A549 (cell line): ENCODE measurements around the gene ARL5C.

Experiments used
- CTCF ChIP-seq: fragments of >200 bp; sonication (Bioruptor Twin); formaldehyde crosslinking; IDR thresholded peaks from 3 replicates; pipeline ENCODE4 v1.5.1; 2016
- EHF ChIP-seq: fragments of 250-450 bp; sonication (Bioruptor Pico); IDR thresholded peaks from 2 replicates; pipeline ENCODE4 v1.5.0; 2020; ENCODE audit warnings: mild to moderate bottlenecking
- EP300 ChIP-seq, 2 experiments: fragments of >200 bp; sonication (Bioruptor Twin); formaldehyde crosslinking; IDR thresholded peaks; 2 replicates in 1 of 2; 3 replicates in 1 of 2; pipeline ENCODE4 v1.6.1; 2016 to 2017
- JUN ChIP-seq, 2 experiments: fragments of >200 bp; sonication (Bioruptor Twin); formaldehyde crosslinking; IDR thresholded peaks; 2 replicates in 1 of 2; 3 replicates in 1 of 2; pipeline ENCODE4 v1.6.1; 2016 to 2017
- KDM5A ChIP-seq: fragments of 200-600 bp; sonication (generic); IDR thresholded peaks from 2 replicates; pipeline ENCODE4 v1.6.1; 2016; ENCODE audit warnings: antibody characterized with exemption, mild to moderate bottlenecking
- POLR2A ChIP-seq: IDR thresholded peaks from 2 replicates; pipeline ENCODE4 v1.6.1; 2012; ENCODE audit warnings: mild to moderate bottlenecking, low read length
- RAD21 ChIP-seq, 2 experiments: fragments of >200 bp in 1 of 2; sonication (Bioruptor Twin) in 1 of 2; formaldehyde crosslinking in 1 of 2; IDR thresholded peaks in 1 of 2; conservative IDR thresholded peaks in 1 of 2; 2 replicates in 1 of 2; 3 replicates in 1 of 2; pipeline ENCODE4 v1.6.1; 2012 to 2018; ENCODE audit warnings: inconsistent platforms in 1 of 2
- TF ChIP-seq, protein P1 (sequence below): fragments of 150-350 bp; IDR thresholded peaks from 2 replicates; pipeline ENCODE4 v1.6.1; 2014; ENCODE audit warnings: low read depth, mild to moderate bottlenecking, low read length

- no peak for TF ChIP-seq POLR2A
- no peak for TF ChIP-seq RAD21 (conservative IDR thresholded peaks at IDR 0.05 in 1 of 2, IDR thresholded peaks at IDR 0.05 in 1 of 2)
- TF ChIP-seq CTCF = no peak
- no peak for TF ChIP-seq EP300 (IDR thresholded peaks at IDR 0.05)
- no peak for TF ChIP-seq KDM5A
- no peak for TF ChIP-seq EHF (CRISPR knock-in tag)
- TF ChIP-seq, protein P1, sequence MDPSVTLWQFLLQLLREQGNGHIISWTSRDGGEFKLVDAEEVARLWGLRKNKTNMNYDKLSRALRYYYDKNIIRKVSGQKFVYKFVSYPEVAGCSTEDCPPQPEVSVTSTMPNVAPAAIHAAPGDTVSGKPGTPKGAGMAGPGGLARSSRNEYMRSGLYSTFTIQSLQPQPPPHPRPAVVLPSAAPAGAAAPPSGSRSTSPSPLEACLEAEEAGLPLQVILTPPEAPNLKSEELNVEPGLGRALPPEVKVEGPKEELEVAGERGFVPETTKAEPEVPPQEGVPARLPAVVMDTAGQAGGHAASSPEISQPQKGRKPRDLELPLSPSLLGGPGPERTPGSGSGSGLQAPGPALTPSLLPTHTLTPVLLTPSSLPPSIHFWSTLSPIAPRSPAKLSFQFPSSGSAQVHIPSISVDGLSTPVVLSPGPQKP = no peak
- no peak for TF ChIP-seq JUN (IDR thresholded peaks at IDR 0.05)
These were observed 31.1 kb downstream of the ARL5C start for GRCh38 chr17:39134878-39135277.
